Stimulated activated CD4-positive, alpha-beta T cell treated with anti-CD3 and anti-CD28 coated beads, Interleukin-1b, Interleukin-23, amount 100 ng/mL, for 48 hours (primary cell): ENCODE results near the gene ARHGAP4.

Experiments used
- DNase-seq: peaks from one replicate; pipeline ENCODE4 v3.0.0-alpha.2; 2020

The ARHGAP4 gene

GRCh38 chrX:153944140-153944799, 18.2 kb upstream of the ARHGAP4 start, which contains the start of gene RENBP:
Gene RENBP, minus strand, starts transcription at chrX:153944643. Its CDS starts 33 bp downstream, at chrX:153944610.
- peak; percentile 50 for DNase-seq

- DNase-seq: no peak
Measured at GRCh38 chrX:153941336-153942252, 15.5 kb upstream of the ARHGAP4 start.

GRCh38 chrX:153939573-153939972, 13.5 kb upstream of the ARHGAP4 start:
- no peak for DNase-seq

- no peak for DNase-seq
Measured at GRCh38 chrX:153938226-153938786, 12.2 kb upstream of the ARHGAP4 start.

GRCh38 chrX:153937056-153937455, 11.0 kb upstream of the ARHGAP4 start:
- DNase-seq: no peak

GRCh38 chrX:153935326-153935851, 9.3 kb upstream of the ARHGAP4 start:
- no peak for DNase-seq

GRCh38 chrX:153934762-153935325, 8.8 kb upstream of the ARHGAP4 start, which contains the start of gene NAA10:
Gene NAA10, minus strand, starts transcription at chrX:153935037. Its CDS starts 133 bp downstream, at chrX:153934904.
- DNase-seq: peak; percentile 53

- no peak for DNase-seq
Measured at GRCh38 chrX:153934148-153934761, 8.2 kb upstream of the ARHGAP4 start.

- DNase-seq: no peak
Measured at GRCh38 chrX:153933748-153934147, 7.7 kb upstream of the ARHGAP4 start.

- DNase-seq: no peak
Measured at GRCh38 chrX:153932220-153932915, 6.3 kb upstream of the ARHGAP4 start.

GRCh38 chrX:153931748-153932147, 5.7 kb upstream of the ARHGAP4 start:
- DNase-seq: no peak

- DNase-seq: no peak
Measured at GRCh38 chrX:153931151-153931550, 5.1 kb upstream of the ARHGAP4 start.

- DNase-seq: no peak
Measured at GRCh38 chrX:153930011-153930910, 4.2 kb upstream of the ARHGAP4 start.

GRCh38 chrX:153929576-153929975, 3.5 kb upstream of the ARHGAP4 start:
- no peak for DNase-seq

GRCh38 chrX:153928846-153929245, 2.8 kb upstream of the ARHGAP4 start:
- DNase-seq: no peak

- DNase-seq: peak; percentile 93
Measured at GRCh38 chrX:153927922-153928760, 2.1 kb upstream of the ARHGAP4 start.

GRCh38 chrX:153927672-153927921, 1.5 kb upstream of the ARHGAP4 start:
- no peak for DNase-seq

GRCh38 chrX:153926858-153927671, 1.0 kb upstream of the ARHGAP4 start:
- DNase-seq: peak; percentile 75

- DNase-seq: no peak
Measured at GRCh38 chrX:153926552-153926857, 441 bp upstream of the ARHGAP4 start.

GRCh38 chrX:153925387-153925738, 701 bp downstream of the ARHGAP4 start:
- DNase-seq: no peak
